BE2C (cell line): ENCODE data around the gene STAMBPL1.

ENCODE experiments used
- DNase-seq: peaks from one replicate; pipeline ENCODE4 v3.0.0-alpha.2; 2020
- H3K27me3 ChIP-seq: fragments of 250-450 bp; sonication (Bioruptor Pico); 2 replicates; pipeline ENCODE4 v1.5.1; 2020; ENCODE audit warnings: mild to moderate bottlenecking
- H3K36me3 ChIP-seq: fragments of 250-450 bp; sonication (Bioruptor Pico); 2 replicates; pipeline ENCODE4 v1.5.1; 2020; ENCODE audit warnings: mild to moderate bottlenecking
- H3K4me1 ChIP-seq: fragments of 250-450 bp; sonication (Bioruptor Pico); 2 replicates; pipeline ENCODE4 v1.5.1; 2020
- H3K4me3 ChIP-seq: 2 replicates; pipeline ENCODE4 v1.5.1; 2011; ENCODE audit warnings: low read depth, low read length
- H3K9me3 ChIP-seq: fragments of 250-450 bp; sonication (Bioruptor Pico); 2 replicates; pipeline ENCODE4 v1.5.1; 2020
- TF ChIP-seq, protein P1 (sequence below): IDR thresholded peaks from 2 replicates; pipeline ENCODE4 v1.5.1; 2012; ENCODE audit warnings: mild to moderate bottlenecking, low read depth, low read length

STAMBPL1 gene

DNA sequence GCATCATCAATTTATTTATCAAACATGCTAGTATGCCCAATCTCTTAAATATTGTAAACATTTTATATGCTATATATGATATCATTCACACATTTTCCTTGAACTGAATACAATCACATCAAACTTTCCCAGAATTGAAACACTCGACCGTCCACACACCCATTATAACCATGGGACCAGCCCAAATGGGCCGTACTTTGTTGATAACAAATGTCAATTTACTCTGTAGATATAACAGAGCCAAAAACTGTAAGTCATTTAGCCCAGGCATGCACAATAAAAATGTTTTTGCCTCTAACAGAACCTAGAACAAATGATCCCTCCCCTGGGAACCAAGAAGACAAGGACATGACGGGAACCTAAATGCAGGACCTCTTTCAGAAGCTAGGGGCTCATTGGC lies 27.7 kb upstream of the STAMBPL1 start:
- DNase-seq = no peak
- TF ChIP-seq, protein P1, sequence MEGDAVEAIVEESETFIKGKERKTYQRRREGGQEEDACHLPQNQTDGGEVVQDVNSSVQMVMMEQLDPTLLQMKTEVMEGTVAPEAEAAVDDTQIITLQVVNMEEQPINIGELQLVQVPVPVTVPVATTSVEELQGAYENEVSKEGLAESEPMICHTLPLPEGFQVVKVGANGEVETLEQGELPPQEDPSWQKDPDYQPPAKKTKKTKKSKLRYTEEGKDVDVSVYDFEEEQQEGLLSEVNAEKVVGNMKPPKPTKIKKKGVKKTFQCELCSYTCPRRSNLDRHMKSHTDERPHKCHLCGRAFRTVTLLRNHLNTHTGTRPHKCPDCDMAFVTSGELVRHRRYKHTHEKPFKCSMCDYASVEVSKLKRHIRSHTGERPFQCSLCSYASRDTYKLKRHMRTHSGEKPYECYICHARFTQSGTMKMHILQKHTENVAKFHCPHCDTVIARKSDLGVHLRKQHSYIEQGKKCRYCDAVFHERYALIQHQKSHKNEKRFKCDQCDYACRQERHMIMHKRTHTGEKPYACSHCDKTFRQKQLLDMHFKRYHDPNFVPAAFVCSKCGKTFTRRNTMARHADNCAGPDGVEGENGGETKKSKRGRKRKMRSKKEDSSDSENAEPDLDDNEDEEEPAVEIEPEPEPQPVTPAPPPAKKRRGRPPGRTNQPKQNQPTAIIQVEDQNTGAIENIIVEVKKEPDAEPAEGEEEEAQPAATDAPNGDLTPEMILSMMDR = no peak; the same call in 1 of the 2 replicates
- no peaks in the 10 kb centered on the region for H3K27me3 ChIP-seq
- H3K4me1 ChIP-seq = no peaks in the 10 kb centered on the region
- H3K4me3 ChIP-seq = no peak overlapping the region
- H3K9me3 ChIP-seq = no peaks in the 10 kb centered on the region
- no peaks in the 10 kb centered on the region for H3K36me3 ChIP-seq

DNA sequence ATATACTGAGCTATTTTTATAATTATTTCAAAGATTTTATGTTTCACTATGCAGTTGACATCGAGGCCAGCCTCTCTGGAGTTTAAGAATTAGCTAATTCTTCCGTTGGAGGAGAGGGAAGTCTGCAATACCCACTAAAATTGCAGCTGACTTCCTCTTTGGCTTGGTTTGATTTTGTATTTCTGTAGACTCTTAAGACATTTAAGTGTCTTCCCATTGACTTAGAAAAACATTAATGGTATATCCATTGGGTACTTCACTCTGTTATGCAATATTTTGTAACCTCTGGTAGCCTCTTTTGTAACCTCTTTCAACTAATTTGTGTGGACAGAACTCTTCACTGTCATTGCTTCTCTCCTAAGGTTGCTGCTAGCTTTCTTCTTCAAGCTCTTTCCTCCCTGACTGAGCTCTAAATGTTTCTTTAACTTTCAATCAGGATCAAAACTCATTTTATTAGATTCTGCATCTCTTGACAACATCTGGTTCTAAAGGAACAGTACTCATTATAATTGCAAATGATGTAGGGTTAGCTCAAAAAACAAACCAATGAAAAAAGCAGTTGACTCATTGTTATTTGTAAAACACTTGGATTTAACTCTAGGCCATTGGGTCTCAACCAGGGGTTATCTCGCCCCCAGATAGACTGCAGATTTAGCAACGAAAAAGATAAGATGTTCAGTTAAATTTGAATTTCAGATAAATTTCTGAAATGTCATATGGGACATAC lies 26.7 kb upstream of the STAMBPL1 start:
- Histone ChIP-seq H3K36me3 (no peaks in the 10 kb centered on the region), H3K27me3 (no peaks in the 10 kb centered on the region), H3K4me3 (no peak overlapping the region), H3K4me1 (no peaks in the 10 kb centered on the region), H3K9me3 (no peaks in the 10 kb centered on the region)
- TF ChIP-seq, protein P1 = no peak
- DNase-seq = no peak

DNA sequence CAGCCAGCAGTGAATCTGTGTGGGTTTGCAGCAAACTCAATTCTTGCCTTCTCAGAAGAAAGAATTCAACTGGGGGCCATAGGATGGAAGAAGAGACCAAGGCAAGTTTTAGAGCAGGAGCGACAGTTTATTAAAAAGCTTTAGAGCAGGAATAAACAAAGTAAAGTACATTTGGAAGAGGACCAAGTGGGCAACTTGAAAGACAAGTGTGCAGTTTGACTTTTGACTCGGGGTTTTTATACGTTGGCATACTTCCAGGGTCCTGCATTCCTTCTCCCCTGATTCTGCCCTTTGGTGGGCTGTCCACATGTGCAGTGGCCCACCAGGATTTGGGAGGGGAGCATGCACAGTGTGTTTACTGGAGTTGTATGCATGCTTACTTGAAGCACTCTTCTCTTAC lies 25.4 kb upstream of the STAMBPL1 start:
- no peaks in the 10 kb centered on the region for H3K4me1 ChIP-seq
- H3K36me3 ChIP-seq = no peaks in the 10 kb centered on the region
- TF ChIP-seq, protein P1 = no peak
- no peaks in the 10 kb centered on the region for H3K27me3 ChIP-seq
- no peak for DNase-seq
- no peaks in the 10 kb centered on the region for H3K9me3 ChIP-seq
- no peak overlapping the region for H3K4me3 ChIP-seq

DNA sequence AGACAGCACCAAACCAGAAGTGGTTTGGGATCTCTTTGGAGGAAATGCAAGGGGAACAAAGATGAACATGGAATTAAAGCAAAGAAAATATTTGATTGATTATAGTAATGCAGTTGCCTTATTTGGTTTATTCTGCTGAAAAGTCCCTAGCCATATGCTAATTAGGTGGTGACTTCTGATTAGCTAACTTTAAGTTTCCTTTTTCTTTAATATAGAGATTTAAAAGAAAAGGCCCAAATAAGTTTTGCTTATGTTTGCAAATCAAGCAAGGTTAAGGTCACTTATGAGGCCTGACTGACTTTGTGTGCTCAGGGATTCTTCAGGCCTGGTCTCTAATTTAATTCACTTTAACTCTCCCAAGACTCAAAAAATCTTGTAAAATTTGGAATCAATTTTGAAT lies 22.2 kb upstream of the STAMBPL1 start:
- Histone ChIP-seq H3K4me1 (no peaks in the 10 kb centered on the region), H3K27me3 (no peaks in the 10 kb centered on the region), H3K4me3 (no peak overlapping the region), H3K36me3 (no peaks in the 10 kb centered on the region), H3K9me3 (no peaks in the 10 kb centered on the region)
- TF ChIP-seq, protein P1 = no peak
- DNase-seq = no peak

DNA sequence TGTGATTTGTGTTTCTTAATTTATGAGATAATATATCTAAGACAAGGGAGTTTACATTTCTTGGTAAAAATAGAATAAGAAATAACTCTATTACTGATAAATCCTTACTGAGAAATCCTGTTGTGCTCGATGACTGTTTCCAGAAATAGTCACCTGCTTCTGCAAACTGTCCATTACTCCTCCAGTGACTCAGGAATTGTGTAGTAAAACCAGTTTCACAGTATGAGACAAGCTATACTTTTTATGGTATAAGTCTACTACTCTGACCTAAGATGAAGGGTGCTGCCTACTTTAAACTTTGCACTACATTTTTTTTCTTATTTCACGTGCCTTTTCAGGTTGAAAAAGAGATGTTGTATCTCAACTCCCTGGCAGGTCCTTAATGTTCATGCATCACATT lies 21.6 kb upstream of the STAMBPL1 start:
- Histone ChIP-seq H3K27me3 (no peaks in the 10 kb centered on the region), H3K9me3 (no peaks in the 10 kb centered on the region), H3K4me3 (no peak overlapping the region), H3K4me1 (no peaks in the 10 kb centered on the region), H3K36me3 (no peaks in the 10 kb centered on the region)
- TF ChIP-seq, protein P1 = no peak
- DNase-seq = no peak

DNA sequence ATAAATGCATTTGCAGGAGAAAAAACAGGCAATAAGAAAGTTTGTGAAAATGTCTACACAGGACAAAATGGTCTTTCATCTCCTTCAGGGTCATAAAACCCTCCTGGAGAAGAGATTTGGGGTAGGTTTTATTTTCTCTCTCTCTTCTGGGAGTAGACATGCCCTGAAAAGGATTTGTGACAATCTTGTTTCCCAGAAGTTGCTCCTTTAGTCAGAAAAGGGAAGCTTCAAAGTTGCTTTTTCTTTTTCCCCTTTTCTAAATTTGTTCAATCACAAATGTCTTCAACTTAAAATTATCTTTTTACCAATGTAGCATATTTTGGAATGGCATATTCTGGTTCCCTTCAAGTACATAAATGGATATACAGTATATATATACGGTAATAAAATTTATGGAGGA lies 19.0 kb upstream of the STAMBPL1 start:
- H3K4me1 ChIP-seq = no peaks in the 10 kb centered on the region
- H3K36me3 ChIP-seq = no peaks in the 10 kb centered on the region
- no peaks in the 10 kb centered on the region for H3K27me3 ChIP-seq
- DNase-seq = no peak
- no peak overlapping the region for H3K4me3 ChIP-seq
- no peaks in the 10 kb centered on the region for H3K9me3 ChIP-seq
- TF ChIP-seq, protein P1 = no peak
